ENCODE measurements around the gene CYP19A1.

CYP19A1 gene

DNA sequence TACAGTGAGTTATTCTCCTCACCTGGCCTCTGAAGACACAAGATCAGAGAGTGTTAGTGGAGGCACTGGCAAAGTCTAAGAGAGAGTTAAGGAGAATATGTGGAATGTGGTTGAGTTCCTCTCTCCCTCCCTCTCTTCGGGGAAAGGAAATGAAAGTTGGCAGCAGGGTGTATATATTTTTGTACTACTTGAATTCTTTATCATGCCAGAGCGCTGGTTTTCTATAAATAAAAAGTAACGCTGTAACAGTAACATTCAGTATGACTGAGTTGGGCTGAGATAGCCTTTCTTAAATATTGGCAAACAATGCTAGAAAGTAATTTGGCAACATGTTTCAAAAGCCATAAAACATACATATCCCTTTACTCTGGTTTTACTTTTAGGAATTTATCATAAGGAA, 166.2 kb downstream of the CYP19A1 start:
- no peak for DNase-seq

DNA sequence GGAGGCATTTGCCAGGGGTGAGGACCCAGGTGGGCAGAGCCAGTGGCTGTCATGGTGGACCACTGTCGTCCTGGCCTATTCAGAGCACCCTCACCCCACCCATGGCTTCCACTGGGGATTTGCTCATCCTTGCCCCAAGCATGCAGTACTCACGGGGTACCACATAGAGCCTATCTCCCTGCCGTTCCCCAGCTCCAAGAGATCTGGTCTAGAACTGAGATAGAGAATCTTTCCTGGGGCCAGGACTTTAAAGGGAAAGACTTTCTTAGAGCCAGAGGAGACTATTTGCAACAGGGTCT, 166.8 kb downstream of the CYP19A1 start:
- no peak for DNase-seq

DNA sequence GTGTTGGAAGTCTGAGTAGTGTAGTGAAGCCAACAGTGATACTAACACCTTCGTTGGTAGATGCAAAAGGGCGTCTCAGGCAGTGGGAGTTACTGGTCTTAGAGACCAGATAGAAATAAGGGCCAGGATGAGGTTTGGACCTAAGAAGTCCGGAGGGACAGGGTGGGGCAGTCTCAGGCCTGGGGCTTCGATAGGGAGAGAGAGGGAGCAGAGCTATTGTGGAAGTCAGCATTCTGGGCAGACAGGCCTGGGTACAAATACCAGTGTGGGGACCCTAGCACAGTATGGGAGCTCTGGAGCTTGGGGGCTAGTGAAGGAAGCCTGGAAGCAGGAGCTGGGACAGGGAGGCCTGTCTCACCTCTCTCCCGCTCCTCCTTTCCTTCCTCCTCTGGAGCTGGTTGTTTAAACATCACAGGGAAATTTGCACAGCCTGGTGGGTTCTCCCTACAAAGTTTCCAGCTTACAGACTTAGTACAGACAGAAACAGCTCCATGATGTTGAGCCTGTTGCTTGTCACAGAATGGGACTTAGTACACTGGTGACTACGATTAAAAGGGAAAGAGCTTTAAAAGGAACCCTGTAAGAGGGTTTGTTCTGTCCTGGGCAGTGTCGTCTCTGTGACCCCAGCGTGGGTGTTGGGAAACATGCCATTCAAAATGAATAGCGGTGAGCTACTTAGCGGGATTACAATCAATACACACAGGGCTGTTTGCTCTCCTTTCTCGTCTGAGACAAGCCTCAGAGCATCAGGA, 167.3 kb downstream of the CYP19A1 start:
- no peak for DNase-seq

DNA sequence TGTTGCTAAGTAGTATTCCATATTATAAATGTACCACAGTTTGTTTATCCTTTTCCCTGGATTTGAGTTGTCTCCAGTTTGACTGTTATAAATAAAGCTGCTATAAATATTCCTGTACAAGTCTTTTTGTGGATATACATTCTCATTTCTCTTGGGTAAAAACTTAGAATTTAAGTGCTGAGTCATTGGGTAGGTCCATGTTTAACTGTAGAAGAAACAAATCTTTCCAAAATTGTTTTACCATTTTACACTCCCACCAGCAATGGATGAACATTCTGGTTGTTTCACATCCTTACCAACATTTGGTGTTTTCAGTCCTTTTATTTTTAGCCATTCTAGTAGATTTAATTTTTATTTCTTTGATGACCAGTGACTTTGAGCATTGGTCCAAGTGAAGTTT, 169.7 kb downstream of the CYP19A1 start:
- DNase-seq, result no peak

DNA sequence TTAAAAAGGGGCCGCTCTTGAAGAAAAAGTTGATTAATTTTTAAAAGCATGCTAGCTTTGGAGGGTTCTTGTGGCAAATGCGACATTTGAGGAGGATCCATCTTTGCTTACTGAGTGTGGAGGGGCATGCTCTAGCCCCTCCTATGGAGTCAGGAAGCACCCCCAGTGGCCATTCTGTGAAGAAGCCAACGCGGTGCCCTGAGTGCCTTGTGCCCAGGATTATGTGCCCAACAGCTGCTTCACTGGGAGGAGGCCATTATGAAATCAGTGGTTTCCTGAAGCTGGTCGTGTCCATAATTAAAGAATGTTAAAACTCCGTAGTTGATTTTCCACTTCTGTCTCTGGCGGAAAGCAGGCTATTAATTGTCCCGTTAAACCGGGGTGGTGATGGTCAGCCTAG, 174.6 kb downstream of the CYP19A1 start:
- DNase-seq, result no peak

DNA sequence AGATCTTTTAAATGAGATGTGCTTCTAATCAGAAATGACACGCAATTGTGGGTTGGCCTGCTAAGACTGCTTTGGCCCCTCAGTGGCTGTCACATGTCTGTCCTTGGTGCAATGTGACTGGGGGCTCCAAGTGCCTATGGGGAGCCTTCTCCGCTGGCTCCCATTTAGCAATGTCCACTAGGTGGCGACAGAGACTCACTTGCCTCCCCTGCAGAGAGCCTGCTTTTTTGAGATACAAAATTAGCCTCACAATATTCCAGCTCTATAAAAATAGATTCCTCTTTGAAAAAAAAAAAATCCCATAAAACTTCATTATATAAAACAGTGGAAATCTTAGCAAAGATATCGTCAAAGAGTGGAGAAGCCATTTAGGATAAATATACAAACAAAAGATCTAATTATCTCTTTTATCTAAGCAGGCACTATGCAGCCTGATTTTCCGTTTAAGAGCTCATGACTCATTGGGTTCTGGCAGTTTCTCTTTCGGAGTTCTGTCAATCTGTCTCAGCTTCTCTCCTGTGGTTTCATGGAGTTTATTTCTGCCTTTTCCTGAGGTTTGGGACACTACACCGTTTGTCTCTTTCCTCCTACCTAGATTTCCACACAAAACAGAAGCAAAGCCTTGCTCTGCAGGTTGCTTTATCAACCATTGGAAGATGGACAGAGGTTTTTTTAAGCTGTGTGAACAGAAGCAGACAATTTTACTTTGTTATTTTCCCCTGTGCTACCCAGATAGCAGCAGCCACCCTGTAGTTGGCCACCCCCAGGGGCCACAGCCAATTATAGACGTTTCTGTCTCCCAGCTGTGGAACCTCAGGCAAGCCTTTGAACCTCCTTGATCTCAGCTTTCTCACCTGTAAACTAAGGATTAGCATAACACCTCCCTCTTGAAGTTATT, 175.3 kb downstream of the CYP19A1 start:
- peak; percentile 48 for DNase-seq

DNA sequence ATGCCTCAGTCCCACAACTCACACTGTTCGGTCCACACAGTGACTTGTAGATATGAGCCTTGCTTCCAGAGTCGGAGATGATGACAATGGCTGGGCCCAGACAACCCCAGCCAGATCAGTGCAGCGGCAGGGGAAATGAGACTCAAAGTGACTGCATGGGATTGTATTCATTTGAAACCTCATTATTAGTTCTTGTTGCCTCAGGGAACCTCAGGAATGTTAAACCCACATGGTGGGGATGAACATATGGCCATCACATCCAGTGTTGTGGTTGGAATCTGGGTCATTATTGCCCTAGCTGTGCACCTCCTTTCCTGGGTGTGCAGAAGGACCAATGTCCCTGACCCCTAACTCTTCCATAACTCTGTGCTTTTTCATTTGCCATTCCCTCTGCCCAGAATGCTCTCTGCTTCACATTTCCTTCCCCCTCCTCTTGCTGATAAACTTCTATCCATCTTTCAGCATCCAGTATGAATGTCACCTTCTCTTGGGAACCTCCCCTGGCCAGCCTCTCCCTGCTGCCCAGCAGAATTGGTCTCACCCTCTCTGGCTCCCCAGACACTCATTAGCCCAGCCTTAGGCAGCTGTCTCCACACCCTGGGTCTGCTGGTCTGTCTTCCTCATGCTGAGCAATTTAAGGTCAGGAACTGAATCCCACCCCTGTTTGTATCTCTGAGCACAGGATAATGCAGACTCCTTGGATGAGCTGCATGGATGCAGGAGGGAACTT, 176.7 kb downstream of the CYP19A1 start:
- no peak for DNase-seq

DNA sequence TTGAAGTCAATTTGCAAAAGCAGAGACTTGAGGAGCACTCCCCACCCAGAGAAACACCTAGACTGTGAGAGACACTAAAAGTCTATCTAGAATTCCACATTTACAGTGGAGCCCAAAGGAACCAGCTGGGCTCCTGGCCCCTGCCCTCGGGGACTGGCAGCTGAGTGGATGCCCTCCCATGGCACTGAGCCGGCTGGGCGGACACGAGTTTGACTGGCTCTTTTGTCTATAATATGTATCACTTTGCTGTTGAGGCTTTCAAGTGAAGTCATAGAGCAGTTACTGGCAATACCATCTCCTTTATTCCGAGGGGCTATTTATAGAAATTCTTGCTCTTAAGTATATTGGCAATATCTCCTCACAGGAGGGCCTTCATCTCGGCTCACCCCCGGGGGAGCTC, 177.9 kb downstream of the CYP19A1 start:
- no peak for DNase-seq

Data from CD4-positive, alpha-beta T cell treated with Interleukin-12 subunit alpha and Interleukin-12 subunit beta, for 1 hour (primary cell).